Activated T-helper 1 cell treated with Interleukin-2 at 50 U/mL for 16 hours (primary cell): Measurements from ENCODE around the gene ILKAP.

Source experiments
- DNase-seq: peaks from one replicate; pipeline ENCODE4 v3.0.0-alpha.2; 2020; ENCODE audit warnings: low read depth

Gene ILKAP, protein sequence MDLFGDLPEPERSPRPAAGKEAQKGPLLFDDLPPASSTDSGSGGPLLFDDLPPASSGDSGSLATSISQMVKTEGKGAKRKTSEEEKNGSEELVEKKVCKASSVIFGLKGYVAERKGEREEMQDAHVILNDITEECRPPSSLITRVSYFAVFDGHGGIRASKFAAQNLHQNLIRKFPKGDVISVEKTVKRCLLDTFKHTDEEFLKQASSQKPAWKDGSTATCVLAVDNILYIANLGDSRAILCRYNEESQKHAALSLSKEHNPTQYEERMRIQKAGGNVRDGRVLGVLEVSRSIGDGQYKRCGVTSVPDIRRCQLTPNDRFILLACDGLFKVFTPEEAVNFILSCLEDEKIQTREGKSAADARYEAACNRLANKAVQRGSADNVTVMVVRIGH

DNA sequence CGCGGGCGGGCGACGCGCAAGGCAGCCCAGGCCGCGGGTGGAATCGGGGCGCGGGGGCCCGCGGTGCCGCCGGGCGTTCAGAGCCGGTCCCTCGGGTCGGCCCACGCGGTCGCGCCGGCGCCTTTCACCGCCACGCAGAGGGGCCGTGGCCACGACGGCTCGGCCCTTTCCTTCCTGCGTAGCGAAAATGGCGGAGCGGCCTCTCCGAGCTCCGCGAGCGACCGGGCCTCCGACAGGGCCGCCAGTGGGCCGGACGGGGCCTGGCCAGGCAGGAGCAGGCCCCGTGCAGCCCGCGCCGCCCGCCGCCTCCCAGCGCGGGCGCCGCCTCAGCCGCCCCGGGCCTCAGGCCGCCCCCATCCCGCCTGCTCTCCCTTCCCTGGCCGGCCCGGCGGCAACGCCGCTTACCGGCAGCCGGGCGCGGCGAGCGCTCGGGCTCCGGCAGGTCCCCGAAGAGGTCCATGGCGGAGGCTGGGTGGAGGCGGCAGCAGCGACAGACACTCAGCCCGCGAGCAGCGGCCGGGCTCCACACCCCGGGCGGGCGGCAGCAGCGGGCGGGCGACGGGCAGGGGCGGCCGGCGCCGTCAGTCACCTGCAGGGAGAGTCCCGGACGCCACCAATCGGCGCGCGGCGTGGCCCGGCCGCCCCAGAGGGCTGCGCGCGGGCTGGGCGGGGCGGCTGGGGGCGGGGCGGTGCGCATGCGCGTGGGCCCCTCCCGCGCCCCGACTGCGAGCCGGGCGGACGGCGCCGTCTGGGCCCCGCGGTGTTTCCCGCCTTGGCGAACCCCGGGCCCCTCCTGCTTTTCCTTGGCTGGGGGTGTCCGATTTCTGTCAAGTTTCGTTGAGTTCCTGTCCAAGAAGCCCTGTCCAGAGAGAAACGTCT is at the start of gene ILKAP:
Gene ILKAP, minus strand, starts transcription at position 602 of the 879 bp plus-strand sequence. Its CDS starts 142 bp downstream, at position 460.
- peak; percentile 87 for DNase-seq

DNA sequence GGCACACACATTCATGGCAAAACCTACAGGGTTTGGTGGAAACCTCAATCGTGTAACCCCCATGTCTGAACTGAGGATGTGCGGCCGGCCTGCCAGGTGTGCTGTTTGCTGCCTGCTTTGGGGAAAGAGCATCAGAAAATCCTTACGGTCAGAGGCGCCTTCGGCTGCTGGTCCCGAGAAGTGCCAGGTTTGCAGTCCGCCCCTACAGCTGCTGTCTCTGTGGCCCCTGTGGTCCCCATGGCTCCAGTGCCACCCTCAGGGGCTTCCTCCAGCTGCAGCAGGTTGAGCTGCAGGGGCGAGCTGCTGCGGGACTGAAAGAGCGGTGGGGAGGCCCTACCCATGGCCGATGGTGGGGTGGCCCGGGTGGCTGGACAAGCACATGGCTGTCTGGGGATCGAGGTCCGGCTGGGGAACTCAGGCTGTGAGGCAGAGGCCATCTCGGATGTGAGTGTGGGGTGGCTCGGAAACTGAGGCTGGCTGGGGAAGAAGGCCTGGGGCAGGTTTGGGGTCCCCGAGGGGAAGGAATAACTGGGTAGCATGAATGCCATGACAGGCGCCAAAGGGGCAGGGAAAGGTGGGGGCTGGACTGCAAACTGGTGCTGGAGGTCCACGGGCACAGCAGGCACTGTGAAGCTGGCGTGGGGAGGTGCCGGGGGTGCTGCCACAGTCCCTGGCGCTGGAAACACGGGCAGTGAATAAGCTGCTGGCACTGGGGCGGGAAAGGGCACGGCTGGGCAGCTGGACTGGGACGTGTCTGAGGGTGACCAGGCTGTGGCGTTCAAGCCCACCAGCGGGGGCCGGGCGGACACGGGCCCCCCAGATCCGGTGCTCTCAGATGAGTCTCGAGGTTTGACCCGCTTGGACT is 49.5 kb upstream of the ILKAP start:
- DNase-seq: no peak

DNA sequence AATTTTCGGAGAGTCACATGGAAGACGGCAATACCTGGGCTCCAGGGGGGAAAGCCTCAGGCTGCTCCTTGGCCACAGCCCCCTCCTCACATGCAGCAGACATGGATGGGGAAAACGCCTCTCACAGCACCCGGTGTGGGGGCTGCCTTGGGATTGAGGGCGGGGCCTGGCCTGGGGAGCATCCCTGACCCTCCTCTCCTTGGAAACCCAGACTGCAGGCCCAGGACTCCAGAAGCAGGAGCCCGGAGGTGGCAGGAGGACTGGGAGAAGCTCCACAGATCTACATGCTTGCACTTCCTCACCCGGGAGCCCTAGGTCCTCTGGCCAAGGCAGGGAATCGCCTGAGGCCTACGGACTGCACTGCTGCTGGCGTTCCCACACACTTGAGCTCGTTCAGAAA is 48.5 kb upstream of the ILKAP start:
- DNase-seq: no peak

DNA sequence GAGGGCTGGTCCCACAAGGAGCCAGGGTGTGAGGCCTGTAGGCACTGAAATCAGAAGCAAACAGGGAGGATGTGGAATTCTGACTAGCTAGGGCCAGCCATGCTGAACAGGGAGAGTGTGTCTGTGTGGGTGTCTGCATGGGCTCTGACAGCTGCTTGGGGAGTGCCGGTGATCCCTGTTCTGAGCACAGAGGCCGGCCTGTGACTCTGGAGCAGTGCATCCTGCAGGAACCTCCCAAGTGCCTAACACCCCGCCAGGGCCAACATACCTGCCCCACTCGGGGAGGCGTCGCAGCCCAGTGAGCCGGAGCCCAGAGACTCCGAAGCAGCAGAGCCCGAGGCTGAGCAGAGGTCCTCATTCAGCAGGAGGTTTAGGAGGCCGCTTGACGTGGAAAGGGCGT is 47.8 kb upstream of the ILKAP start:
- no peak for DNase-seq

DNA sequence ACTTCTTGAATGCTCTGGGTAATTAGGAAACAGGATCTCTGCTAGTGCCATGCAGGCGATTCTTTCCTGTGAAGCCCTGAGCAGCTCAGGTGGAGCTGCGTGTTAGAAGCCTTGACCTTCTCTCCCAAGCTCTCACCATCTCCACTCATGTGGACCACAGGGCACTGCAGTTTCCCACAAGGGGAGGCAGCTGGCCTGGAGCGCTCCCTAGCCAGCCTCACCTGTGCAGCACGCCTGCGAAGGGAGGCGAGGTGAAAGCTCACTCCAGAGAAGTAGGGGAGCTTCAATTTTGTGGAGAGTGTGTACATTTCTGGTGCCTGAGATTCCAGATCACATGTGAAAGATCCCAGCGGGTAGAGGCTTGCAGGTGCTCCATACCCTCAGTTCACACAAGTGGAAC is 47.4 kb upstream of the ILKAP start:
- DNase-seq: no peak

DNA sequence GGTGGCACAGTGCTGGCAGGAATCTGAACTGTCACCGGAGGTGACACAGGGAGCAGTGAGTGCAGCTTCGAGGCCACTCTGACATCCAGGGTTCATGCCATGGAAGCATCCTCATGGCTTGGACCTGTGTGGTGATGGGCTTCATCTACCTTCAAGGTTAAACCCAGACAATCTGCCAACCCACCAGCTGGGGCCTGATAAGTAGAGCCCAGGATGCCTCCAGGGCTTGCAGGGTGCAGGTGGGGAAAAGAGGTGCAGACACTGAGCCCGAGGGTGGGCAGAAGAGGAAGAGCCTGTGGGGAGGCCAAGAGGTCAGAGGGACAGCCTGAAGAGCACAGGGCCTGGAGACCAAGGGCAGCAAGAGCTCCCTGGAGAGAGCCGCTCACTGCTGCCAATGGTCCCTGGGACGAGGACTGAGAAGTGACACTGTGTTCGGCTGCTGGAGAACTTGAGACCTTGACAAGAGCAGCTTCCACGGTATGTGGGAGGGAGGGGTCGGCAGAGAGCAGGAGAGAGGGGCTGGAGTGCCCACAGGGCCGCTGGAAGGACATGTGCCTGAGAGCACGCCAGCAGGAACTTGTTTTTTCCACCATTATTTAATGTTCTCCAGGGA is 44.5 kb upstream of the ILKAP start:
- DNase-seq: no peak

DNA sequence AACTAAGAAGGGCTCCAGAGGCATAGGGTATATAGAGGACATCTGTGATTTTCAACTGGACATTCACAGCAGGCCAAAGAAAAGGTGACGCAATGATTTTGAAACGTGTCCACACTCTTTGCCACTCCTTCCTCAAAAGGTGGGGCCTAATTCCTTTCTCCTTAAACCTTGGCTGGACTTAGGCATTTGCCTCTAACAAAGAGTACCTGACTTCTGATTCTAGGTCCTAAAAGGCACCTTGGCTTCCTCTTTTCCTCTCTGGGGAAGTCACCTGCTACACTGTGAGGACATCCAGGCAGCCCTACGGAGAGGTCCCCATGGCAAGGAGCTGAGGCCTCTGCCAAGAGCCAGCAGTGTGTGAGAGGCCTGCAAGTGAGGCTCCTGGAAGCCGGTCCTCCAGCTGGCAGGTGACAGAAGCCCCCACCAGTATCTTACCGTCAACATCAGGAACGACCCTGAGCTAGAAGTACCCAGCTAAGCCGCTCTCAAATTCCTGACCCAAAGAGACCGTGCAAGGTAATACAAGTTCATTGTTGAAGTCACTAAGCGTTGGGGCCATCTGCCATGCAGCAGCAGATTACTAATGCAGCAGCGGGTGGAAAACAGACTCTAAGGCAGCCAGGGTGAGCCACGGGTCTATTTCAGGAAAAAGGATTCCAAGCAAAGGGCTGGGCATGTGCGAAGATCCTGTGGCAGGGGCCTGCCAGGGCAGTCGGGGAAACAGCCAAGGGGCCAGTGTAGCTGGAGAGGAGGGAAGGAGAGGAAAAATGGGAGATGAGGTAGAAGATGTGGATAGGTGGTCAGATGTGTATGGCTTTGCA is 43.7 kb upstream of the ILKAP start:
- DNase-seq: no peak

DNA sequence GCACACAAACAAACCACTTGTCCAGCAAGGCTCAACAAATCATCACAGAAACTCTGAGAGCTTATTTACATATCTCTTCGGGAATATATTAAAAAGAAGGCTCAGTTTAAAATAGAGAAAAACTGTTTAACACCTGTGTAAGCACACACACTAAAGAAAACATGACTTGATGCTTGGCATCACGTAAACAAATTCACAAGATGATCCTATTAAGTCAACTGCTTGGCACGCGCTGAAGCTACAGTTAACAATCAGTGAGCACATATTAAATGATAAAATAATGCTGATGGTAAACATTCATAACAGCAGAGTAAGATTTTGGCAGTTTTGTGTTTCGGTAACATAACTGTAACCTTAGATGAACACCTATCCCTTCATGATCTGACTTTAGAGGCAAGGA is 40.7 kb upstream of the ILKAP start:
- no peak for DNase-seq

DNA sequence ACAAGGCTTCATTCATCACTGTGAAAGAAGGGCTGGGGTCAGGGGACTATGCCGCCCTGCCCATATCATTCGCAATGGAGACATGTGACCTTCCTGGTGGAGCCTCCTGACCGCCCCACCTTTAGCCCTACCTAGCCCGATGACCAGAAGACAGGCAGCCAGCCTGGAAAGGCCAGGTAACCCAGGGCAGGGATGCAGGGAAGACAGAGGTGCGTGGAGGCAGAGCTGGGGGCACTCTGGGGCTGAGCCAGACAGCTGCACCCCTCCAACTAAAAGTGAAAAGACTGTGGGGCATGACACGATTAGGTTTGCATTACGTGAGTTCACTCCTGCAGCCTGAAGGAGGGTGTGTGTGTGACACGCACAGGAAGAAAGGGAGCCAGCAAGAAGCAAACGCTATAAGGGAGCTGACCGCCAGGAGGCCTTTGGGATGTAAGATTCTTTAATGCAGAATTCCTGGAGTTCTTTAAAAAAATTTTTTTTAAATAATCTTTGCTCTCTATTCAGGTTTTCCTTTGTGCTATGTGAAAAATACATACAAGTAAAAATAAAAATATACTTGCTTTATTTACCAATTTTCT is 40.1 kb upstream of the ILKAP start:
- DNase-seq: no peak

DNA sequence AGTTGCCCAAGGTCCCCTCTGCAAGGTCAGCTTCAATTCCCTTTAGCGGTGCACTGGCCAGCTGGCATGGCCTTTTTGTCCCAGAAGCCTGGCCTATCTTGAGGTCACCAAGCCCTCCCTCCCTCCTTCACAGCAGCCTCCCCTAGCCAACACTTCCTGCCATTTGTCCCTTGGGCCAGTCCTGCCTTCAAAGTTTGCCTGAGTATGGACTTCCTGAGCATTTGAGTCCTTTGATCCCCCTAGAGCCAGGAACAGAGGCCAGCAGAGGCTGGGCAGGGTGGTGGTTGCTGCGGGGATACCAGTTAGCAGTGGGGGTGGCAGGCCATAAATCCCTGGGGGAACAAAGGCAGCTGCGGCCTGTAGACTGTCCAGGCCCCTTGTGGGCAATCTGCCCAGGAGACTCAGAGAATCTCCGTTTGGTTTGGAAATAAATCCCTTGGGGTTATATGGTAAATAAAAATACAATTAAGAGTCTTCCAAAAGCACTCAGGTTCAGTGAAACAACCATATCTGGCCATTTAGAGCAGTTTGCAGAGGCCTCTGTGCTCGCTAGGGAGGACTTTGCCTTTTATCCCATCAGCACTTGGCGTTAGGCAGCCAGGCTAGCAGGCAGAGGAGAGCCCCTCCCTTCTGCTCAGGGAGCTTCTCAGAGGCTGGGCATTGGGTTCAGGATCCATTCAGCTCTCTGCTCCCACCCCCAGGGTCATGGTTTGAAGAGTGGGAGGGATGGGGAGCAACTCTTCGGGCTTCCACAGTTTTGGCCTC is 39.4 kb upstream of the ILKAP start:
- DNase-seq: no peak

DNA sequence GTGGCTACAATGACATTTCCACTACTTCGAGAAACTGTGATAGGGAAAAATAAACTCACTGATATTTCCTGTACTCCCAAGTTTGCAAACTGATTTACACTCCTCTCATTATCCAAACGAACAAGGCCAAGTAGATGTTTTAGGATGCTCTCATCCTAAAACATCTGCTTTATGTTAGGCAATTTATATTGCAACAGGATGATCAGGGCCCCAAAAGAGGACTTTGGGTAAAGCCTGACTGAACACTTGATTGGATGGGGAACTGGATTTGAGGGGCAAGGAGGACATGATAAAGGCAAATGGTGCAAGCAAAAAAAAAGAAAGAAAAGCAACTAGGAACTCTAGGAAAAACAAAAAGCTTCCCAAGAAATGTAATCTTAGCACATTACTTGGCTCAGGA is 38.5 kb upstream of the ILKAP start:
- DNase-seq: no peak

DNA sequence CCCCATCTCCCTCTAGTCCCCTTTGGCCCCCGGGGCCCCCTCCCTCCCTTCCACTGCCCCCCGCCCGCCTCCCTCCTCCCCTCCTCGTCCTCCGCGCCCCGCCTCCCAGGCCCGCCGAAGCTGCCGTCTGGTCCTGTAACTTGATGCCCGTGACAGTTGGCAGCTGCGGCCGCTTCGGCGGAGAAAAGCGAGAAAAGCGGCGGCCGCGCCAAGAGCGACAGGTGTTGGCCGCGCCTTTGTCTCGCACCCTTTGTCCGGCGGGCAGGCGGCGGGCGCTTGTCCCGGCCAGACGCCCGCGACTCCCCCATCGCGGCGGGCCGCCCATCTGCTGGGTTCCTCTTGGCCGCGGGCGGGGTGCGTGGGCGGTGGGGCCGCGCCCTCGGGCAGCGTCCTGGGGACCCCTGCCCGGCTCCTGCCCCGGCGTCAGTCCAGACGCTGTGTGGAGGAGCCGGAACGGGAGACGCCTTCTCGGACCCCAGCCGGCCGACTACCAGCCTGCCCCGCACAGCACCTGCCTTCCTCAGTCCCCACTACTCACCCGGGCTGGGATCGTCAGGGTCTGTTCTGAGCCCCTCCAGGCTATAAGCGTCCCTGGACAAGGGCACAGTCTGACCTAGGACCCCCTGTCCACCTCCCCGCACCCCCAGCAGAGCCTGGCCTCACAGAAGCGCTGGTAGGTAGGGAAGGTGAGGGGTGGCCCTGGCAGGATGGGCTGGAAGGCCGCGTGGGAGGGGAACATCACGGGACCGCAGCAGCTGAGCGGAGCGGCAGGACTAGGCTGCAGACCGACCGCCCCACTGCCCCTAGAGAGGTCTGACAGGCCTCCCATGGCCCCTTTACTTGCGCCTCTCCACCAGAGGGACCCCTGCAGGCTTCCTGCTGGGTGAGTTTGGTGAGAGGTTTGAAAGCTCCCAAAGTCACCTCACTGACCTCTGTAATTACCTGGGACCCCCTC is 37.5 kb upstream of the ILKAP start:
- DNase-seq: no peak

DNA sequence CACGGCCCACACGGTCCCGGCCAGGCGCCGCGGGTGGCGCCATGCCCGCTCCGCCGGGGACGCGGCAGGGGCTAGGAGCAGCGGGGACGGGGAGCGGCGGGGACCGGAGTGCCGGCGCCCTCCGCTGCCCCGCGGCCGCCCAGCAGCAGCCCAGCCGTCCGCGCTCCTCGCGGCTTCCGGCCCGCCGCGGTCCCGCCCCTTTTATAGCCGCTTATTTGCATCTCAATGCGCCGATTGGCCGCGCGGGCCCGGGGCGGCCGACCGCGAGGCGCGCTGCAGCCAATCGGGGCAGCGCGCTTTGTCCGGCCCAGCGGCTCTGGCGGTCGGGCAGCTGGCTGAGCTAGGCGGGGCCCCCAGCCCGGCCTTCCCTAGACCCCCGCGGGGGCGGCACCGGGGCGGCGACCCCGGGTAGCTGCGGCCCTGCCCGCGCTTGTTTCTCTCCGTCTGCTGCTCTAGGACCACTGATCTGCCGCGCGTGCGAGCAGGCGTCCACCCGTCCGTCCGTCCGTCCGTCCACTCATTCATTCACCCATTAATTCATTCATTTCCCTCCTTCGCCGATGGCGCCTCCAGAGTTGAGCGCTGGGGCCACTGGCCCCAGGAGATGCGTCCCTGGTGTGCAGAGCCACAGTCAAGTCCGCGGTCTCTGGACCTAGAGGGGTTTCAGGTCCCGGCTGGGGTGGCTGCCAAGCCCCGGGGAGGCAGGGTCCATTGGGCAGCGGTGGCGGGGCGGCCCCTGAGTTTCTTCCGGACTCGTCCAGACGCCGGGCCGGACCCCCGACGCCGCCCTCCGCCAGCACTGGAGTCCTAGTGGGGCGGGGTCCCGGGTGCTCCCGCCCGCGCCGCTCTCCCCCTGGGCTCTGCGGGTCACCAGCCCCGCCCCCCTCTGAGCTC is 36.6 kb upstream of the ILKAP start, which contains the start of gene HES6:
Gene HES6, minus strand, starts transcription at position 176 of the 894 bp plus-strand sequence. Its CDS starts 133 bp downstream, at position 43.
- peak; percentile 63 for DNase-seq

DNA sequence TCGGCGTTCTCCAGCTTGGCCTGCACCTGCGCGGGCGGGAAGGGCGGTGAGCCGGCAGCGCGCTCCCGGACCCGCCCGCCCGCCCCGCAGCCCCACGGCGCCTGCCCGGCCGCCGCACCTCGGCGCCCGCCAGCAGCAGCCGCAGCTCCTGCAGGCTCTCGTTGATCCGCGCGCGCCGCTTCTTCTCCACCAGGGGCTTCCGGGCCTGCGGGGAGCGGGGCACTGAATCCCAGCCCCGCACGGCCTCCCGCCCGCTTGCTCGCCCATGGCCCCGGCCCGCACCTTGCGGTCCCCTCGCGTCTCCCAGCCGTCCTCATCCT is 36.0 kb upstream of the ILKAP start:
- DNase-seq: no peak

DNA sequence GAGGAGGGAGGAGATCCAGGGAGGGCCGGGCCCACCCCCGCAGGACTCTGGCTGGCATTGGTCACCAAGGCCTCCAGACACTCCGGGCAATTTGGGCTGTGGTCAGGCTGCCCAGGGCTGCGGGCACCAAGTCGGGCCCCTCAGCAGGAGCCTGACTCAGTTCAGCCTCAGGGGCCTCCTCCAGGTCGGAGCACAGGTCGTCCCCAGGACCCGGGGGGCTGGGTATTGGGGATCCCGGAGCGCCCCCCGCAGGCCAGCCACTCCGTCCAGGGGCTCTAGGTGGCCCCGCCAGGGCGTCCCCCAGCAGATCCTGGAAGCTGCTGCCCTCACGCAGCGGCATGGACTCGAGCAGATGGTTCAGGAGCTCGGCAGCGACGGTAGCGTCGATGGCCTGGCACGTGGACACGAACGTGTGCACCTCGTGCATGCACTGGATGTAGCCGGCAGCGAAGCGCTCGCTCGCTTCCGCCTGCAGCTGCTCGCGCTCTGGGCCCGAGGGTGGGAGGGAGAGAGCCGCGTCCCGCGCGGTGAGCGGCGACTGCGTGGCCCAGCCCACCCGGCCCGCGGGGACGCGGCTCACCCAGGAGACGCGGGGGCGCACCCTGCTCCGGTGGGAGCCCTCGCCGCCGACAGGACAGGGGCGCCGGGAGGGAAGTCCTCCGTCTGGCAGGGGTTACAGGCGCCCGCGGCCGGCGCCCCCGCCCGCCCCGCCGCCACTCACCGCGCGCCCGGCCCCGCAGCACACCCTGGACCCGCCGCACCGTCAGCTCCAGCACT is 35.5 kb upstream of the ILKAP start:
- DNase-seq: peak; percentile 29

DNA sequence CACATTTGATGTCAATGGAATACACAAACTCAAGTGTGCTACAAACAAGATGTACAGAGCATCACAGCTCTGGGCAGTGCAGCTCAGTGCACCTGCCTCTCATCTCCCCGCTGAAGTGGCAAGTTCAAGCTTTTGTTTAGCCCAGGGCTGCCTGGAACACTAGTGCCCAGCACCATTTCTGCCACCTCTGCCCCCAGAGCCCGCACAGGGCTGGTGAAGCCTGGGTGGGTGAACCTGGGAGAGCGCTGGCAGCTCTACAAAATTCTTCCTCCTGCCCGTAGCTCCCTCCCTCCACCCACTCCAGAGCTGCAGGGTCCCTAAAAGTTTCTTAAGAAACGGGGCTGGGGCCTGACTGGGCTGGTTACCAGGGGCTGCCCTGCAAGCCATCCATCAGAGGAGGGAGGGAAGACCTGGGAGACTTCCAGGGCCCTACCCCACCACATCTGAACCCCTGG is 34.8 kb upstream of the ILKAP start:
- DNase-seq: no peak
